Stomach smooth muscle (tissue), 2 donors: ENCODE results near the gene ZMIZ1.
"Not testable (repeated sequence)": the region's sequence is repeated elsewhere in the genome, so short reads cannot be mapped to it uniquely, and the experiment has no call there.

Source experiments
- H3K27ac ChIP-seq: one replicate; pipeline ENCODE4 v1.7.0; 2013; ENCODE audit warnings: mild to moderate bottlenecking, low read length, inconsistent platforms
- H3K27me3 ChIP-seq, 2 donors: one replicate each; pipeline ENCODE4 v1.7.0; 2013; ENCODE audit warnings: low read length in 2 of 2; ENCODE audit not compliant: insufficient read depth in 2 of 2, control insufficient read depth in 1 of 2
- H3K36me3 ChIP-seq, 2 donors: one replicate each; pipeline ENCODE4 v1.7.0; 2013; ENCODE audit warnings: low read length in 2 of 2; ENCODE audit not compliant: control insufficient read depth in 2 of 2, insufficient read depth in 2 of 2
- H3K4me1 ChIP-seq: one replicate; pipeline ENCODE4 v1.7.0; 2013; ENCODE audit warnings: low read length; ENCODE audit not compliant: control insufficient read depth, insufficient read depth
- H3K4me3 ChIP-seq, 2 donors: one replicate each; pipeline ENCODE4 v1.7.0; 2013; ENCODE audit warnings: low read length in 2 of 2
- H3K9ac ChIP-seq, 2 donors: one replicate each; pipeline ENCODE4 v1.7.0; 2013; ENCODE audit warnings: low read length in 2 of 2, mild to moderate bottlenecking in 1 of 2
- H3K9me3 ChIP-seq, 2 donors: one replicate each; pipeline ENCODE4 v1.7.0; 2013; ENCODE audit warnings: low read length in 2 of 2; ENCODE audit not compliant: control insufficient read depth in 2 of 2
- donor health status: healthy.
- donor health status: Pancreatic carcinoma.

ZMIZ1 gene

DNA sequence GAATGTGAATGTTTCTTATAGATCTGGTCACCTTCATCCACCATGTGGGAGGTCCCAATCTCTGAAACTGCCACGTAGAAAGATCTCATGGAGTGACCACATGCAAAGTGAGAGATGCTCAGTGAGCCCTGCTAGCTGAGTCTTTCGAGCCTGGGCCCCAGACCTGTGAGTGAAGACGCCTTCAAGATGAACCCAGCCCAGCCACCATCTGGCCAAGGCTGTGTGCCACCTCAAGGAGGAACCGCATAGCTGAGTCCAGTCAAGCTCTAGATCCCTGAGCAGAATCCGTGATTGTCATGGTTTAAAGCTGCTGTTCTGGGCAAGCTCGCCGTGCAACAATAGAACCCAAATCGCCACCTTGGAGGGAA is 258.3 kb downstream of the ZMIZ1 start:
- H3K4me1 ChIP-seq: peaks cover 3% of the 10 kb centered on the region
- H3K9me3 ChIP-seq: no peaks in the 10 kb centered on the region
- no peak overlapping the region for H3K4me3 ChIP-seq
- no peaks in the 10 kb centered on the region for H3K27me3 ChIP-seq
- H3K9ac ChIP-seq: no peak overlapping the region
- no peaks in the 10 kb centered on the region for H3K36me3 ChIP-seq
- H3K27ac ChIP-seq: no peak overlapping the region

DNA sequence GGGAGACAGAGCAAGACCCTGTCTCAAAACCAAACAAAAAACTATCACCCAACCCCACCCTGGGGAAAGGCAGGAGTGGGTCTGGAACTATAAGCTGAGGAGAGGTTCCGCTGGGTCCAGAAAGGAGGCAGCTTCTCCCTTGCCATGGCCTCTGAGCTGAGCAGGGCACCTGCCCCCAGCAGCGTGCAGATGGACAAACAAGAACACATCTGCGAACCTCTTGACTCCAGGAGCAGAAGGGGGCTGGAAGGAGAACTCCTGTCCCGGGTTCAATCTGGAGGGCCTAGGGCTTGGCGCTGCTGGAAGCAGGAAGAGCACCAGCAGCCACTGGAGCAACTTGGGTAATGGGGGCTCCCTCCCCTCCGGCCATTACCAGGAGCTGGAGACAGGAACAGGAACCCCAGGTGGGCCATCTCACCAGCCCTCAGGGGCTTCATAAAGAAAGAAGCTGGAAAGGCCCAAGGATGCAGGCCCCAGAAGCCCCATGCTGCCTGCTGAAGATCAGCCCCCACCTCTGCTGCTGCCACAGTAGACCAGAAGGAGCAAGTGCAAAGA is 259.5 kb downstream of the ZMIZ1 start:
- Histone ChIP-seq H3K4me1 (no peaks in the 10 kb centered on the region), H3K36me3 (no peaks in the 10 kb centered on the region), H3K4me3 (no peak overlapping the region), H3K27me3 (no peaks in the 10 kb centered on the region), H3K9me3 (no peaks in the 10 kb centered on the region), H3K27ac (no peak overlapping the region), H3K9ac (no peak overlapping the region)

DNA sequence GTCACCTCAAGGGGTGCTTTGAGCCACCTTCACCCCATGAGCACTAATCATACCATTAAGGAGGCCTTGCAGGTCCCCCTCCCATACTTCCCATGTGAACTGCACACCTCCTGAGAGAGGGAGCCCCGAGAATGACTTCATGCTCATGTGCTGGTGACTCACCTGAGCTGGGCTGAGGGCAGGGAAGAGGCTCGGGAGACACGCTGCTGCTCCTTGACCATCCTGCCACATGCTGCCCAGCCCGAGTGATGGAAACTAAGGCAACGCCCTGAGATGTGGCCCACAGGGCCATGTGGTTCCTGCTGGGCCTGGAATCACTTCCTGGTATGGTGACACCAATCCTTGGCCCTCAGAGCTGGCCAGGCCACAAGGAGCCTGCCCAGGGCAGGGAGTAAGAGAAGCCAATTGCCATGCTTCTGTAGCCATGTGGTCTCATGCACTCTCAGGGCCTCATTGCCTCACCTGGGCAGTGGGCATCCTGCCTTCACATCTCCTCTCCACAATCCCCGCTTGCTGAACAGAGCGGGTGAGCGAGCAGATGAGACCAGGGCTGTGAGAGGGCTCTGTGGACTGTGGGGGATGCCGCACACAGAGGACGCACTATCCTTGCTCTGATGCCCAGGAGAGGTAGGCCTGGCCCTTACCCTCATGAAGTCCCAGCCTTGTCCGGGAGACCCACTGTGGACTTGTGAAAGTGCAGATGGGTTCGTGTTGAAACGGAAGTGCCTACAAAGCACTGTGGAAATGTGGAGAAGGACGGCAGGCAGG is 260.2 kb downstream of the ZMIZ1 start:
- Histone ChIP-seq H3K4me3 (no peak overlapping the region), H3K9me3 (no peaks in the 10 kb centered on the region), H3K27me3 (no peaks in the 10 kb centered on the region), H3K36me3 (no peaks in the 10 kb centered on the region), H3K9ac (no peak overlapping the region), H3K27ac (no peak overlapping the region), H3K4me1 (no peaks in the 10 kb centered on the region)

GRCh38 chr10:79329529-79329928 is 260.8 kb downstream of the ZMIZ1 start:
- Histone ChIP-seq H3K27me3 (no peaks in the 10 kb centered on the region), H3K9me3 (no peaks in the 10 kb centered on the region), H3K9ac (no peak overlapping the region), H3K4me3 (no peak overlapping the region), H3K4me1 (no peaks in the 10 kb centered on the region), H3K27ac (no peak overlapping the region), H3K36me3 (no peaks in the 10 kb centered on the region)

- Histone ChIP-seq H3K27ac (no peak overlapping the region), H3K27me3 (no peaks in the 10 kb centered on the region), H3K36me3 (no peaks in the 10 kb centered on the region), H3K9me3 (no peaks in the 10 kb centered on the region), H3K4me1 (peaks cover 2% of the 10 kb centered on the region), H3K9ac (no peak overlapping the region), H3K4me3 (no peak overlapping the region)
These were observed 262.5 kb downstream of the ZMIZ1 start for GRCh38 chr10:79331226-79331625.

GRCh38 chr10:79331709-79332108 is 262.9 kb downstream of the ZMIZ1 start:
- Histone ChIP-seq H3K4me3 (no peak overlapping the region), H3K27ac (no peak overlapping the region), H3K9me3 (no peaks in the 10 kb centered on the region), H3K36me3 (no peaks in the 10 kb centered on the region), H3K4me1 (peaks cover 7% of the 10 kb centered on the region), H3K9ac (no peak overlapping the region), H3K27me3 (no peaks in the 10 kb centered on the region)

DNA sequence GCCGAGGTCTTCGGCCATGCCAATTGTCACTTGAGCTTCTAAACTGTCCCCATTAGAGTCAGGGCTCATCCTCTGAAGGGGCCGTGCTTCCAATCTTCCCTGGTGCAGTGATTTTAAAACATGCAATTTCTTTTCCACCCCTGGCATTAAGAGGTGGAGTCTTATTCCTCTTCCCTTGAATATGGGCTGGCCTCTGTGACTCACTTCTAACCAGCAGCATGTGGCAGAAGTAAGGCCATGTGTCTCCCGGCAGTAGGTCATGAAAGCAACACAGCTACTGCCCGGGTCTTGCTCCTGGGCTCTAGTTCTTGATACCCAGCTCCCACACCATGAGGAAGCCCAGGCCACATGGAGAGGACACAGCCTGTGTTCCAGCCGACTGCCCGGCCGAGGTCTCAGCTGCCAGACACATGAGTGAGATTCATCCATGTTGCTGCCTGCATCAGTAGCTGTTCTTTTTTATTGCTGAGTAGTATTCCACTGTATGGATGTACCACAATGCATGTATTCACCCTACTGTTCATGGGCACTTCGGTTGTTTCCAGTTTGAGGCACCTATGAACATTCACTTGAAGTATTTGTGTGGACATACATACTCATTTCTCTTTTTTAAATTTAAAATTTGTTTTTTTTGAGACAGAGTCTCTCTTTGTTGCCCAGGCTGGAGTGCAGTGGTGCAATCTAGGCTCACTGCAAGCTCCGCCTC is 264.0 kb downstream of the ZMIZ1 start:
- H3K27me3 ChIP-seq, H3K4me3 ChIP-seq, H3K27ac ChIP-seq, H3K9ac ChIP-seq, H3K36me3 ChIP-seq, H3K9me3 ChIP-seq: not testable (repeated sequence)
- H3K4me1 ChIP-seq: peaks cover 12% of the 10 kb centered on the region

GRCh38 chr10:79333513-79333912 is 264.7 kb downstream of the ZMIZ1 start:
- no peaks in the 10 kb centered on the region for H3K36me3 ChIP-seq

DNA sequence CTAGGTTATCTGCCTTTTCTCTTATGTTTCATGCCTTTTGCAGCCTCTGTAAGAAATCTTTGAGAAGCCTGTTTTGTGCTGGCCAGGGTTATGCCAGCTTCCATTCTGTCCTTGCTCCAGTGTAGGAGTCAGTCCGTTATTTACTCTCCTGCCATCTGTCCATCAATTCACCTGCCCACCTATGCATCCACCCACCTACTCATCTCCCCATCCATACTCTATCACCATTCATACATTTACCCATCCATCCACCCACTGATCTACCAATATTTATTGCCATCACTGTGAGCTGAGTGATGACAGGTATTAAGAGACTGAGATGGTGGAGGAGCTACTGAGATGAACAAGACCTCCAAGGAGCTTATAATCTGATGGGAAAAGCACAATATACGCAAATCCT is 265.8 kb downstream of the ZMIZ1 start:
- Histone ChIP-seq H3K9ac (no peak overlapping the region), H3K27me3 (no peaks in the 10 kb centered on the region), H3K27ac (no peak overlapping the region)

More at GRCh38 chr10:79333513-79333912, 264.7 kb downstream of the ZMIZ1 start:
- Histone ChIP-seq H3K27me3 (no peaks in the 10 kb centered on the region), H3K9ac (no peak overlapping the region), H3K9me3 (no peaks in the 10 kb centered on the region), H3K4me1 (peaks cover 12% of the 10 kb centered on the region), H3K27ac (no peak overlapping the region), H3K4me3 (no peak overlapping the region)

GRCh38 chr10:79335094-79335469 is 266.3 kb downstream of the ZMIZ1 start:
- Histone ChIP-seq H3K4me3 (no peak overlapping the region), H3K9ac (no peak overlapping the region), H3K36me3 (no peaks in the 10 kb centered on the region), H3K4me1 (peaks cover 12% of the 10 kb centered on the region), H3K27ac (no peak overlapping the region), H3K27me3 (no peaks in the 10 kb centered on the region), H3K9me3 (no peaks in the 10 kb centered on the region)

More for the DNA sequence above, 265.8 kb downstream of the ZMIZ1 start:
- H3K4me1 ChIP-seq: peaks cover 12% of the 10 kb centered on the region
- H3K36me3 ChIP-seq: no peaks in the 10 kb centered on the region
- H3K9me3 ChIP-seq: no peaks in the 10 kb centered on the region
- no peak overlapping the region for H3K4me3 ChIP-seq
